HG02610 (cell line): Measurements from ENCODE around the gene RET.

Experiments
- ATAC-seq: cut with Tn5 transposase; IDR thresholded peaks from one replicate; pipeline ENCODE4 v1.9.1; 2021; ENCODE audit warnings: mild to moderate bottlenecking, moderate library complexity; ENCODE audit not compliant: unreplicated experiment

RET gene

GRCh38 chr10:43044448-43044921 is 32.4 kb upstream of the RET start:
- ATAC-seq, result no peak

DNA sequence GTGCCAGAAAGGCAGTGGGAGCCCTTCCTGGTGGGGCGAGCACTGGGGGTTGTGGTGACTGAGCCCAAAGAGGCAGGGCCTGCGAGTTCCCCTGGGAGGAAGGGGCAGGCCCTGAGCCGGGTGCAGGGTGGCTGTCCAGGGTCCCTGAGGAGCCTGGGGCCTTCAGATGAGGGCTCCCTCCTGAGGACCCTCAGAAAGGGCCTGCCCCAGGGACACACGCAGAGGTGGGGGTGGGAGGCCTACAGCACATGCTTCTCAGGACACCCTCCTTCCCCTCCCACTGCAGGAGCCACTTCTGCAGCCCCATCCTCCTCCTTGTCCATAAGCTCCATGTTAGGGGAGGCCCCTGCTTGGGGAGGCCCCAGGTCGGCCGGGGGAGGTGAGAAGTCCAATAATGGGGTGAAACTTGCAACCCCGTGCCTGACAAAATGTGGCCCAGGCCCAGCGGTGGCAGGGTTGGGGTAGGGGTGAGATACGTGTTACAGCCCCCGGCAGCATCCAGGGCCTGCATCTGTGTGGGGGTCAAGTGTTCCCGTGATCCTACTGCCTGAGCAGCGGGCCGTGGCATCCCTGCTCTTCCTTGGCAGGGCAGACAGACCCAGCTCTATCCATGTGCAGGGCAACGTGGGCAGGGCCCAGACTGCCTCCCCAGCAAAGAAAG is 31.8 kb upstream of the RET start:
- ATAC-seq, result no peak

DNA sequence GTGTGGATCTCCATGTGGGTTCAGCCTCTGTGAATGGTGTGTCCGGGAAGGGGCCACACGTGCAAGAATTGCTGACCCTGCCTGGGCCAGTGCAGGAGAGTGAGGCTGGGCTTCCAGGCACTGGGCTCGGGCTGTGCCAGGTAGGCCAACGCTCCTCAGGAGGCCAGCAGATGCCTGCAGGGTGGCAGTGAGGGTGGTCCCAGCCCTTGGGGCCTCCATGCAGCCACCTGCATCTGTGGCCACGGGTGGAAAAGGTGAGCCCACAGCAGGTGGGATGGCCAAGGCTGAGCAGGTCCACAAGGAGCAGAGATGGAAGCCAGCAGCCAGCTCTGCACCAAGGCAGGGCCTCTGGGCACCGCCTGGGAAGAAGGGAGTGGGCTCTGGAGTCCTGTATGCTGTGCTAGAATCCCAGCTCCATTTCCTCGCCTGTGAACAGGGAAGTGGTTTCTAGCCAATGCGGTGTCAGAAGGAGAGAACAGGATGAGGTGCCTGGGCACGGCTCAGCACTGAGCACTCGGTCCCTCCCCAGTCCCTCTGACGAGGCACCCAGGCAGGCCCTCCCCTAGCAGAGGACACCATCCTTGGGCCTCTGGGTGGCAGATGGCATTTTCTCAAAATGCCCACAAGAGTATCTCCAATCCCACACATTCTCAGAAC is 31.1 kb upstream of the RET start:
- ATAC-seq, result no peak

DNA sequence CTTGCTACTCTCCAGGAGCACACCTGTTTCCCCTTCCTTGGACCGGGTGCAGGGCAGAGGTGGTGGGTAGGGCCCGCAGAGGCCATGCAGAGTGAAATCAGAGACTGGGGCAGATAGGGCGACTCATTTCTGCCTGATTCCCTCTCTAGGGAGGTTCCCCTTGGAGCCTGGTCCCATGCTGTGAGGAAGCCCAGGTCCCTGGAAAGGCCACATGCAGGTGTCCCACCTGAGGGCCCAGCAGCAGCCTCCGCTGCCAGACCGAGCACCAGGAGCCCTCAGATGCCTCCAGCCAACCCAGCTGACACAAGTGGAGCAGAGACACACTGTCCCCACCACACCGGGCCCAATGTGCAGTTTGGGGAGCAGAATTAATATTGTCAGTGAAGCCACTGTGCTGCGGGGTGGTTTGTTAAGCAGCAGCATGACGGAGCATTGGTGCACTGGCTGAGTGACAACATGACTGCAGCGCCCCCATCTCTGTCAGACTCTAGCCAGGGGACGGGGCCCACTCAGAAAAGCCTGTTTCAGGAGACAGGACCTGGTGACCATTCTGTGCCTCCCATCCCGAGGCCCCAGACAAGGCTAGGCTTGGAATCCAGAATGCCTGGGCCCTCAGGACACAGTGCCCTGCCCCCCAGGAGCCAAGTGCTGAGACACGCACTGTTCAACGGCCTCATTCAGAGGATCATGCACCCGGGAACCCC is 30.4 kb upstream of the RET start:
- no peak for ATAC-seq

DNA sequence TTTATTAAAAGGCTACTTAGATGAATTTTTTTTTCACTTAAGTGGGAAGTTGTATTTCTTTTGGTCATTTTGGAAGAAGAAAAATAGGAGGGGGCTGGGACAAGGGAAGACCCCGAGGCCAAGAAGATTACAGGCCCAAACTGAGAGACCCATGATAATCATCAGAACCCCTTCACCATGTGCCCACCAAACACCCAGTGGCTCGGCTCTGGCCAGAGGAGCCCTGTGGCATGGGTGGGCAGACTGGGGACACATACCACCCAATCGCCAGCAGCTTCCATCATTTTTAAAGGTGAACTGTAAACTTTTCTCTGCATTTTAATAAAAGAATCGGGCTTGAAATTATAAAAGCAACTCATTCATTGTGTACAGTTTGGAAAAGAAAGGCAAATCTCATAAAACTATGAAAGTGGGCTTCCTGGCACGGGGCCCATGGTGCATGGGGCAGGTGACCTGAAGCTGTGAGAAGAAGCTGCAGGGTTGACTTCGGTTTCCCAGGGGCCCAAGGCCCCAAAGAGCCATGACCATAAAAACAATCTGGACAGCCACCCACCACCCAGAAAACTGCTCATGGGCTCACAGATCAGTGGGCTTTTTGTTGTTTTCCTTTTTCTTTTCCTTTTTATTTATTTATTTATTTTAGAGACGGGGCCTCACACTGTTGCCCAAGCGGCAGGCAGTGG is 29.4 kb upstream of the RET start:
- no peak for ATAC-seq

- ATAC-seq, result no peak
Observed at GRCh38 chr10:43048301-43049051, 28.4 kb upstream of the RET start.

DNA sequence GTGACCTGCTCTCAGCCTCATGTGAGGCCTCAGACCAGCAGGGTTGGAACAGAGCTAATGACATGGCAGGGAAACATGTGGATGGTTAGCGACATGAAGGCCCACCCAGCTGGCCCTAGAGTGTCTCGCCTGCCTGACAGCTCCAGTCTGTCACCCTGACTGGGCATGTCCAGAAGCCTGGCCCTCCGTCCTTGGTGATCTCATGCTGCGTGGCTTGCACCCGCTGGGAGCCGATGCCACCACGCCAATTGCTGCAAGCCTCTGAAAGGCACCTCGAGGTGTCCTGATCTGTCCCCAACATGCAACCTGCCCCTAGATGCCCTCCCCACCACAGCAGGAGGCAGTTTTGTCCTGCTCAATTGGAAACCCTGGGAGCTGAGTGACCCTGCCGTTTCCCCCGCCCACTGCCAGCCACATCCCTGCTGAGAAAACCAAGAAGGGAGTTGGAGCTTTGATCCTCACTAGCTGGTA is 27.8 kb upstream of the RET start:
- no peak for ATAC-seq

- ATAC-seq, result no peak
Observed at GRCh38 chr10:43050011-43050410, 26.9 kb upstream of the RET start.

- no peak for ATAC-seq
Observed at GRCh38 chr10:43053825-43054224, 23.0 kb upstream of the RET start.

DNA sequence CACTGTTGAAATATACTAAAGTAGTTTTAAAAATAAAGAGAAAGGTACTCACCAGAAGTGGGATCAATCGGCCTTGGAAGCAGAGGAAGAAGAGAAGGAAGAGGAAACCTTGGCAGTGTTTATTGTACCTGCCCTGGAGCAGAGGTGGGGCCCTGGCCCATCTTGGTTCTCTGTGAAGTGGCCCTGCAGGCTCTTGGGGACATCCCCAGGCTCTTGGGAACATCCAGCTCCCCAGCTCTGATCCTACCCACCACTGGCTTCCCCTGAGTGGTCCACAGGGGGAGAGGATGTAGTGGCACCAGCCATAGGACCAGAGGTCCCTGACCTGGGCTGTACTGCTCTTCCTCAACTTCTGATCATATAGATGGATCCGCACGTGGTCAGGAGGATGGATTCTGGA is 22.3 kb upstream of the RET start:
- no peak for ATAC-seq

DNA sequence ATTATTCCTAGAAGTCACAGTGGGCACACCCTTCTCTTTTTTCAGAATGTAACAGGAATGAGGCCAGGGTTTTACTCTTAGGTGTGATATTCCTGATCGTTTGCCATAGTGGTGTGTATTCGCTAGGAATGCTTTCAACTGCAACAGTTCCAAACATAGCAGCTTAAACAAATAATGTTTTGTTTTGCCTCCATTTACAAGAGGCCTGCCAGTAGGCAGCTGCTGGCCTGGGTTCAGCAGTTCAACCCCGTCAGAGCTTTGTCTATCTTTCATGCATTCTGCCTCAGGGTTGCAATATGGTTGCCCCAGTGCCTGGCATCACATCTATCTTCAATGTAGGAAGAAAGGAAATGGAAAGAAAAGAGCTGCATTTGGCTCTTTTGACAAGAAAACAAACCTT is 21.7 kb upstream of the RET start:
- ATAC-seq, result no peak

DNA sequence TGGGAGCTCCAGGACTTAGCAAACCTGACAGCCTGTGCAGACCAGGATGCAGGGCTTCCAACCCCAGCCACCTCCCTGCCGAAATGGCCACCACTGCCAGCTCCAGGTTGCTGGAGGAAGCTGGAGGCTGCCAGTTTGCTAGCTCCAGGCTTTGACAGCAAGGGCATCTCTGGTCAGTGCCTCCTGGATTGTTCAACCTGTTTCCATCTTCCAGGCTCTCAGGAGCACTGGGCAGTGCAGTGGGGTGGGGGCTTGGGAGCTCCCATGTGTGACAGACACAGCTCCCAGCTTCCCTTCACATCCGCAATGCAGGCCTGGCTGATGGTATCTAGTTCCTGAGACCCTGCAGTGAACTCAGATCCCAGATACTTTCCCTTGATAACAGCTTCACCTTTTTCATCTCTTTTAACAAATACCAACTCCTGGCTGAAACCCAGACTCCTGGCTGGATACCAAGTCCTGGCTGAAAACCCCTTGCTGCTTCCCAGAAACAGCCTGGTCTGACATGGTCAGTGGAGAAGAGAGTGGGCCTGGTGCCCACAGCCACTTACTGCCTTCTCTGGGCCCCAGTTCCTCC is 20.8 kb upstream of the RET start:
- no peak for ATAC-seq

GRCh38 chr10:43056568-43057011 is 20.3 kb upstream of the RET start:
- no peak for ATAC-seq

DNA sequence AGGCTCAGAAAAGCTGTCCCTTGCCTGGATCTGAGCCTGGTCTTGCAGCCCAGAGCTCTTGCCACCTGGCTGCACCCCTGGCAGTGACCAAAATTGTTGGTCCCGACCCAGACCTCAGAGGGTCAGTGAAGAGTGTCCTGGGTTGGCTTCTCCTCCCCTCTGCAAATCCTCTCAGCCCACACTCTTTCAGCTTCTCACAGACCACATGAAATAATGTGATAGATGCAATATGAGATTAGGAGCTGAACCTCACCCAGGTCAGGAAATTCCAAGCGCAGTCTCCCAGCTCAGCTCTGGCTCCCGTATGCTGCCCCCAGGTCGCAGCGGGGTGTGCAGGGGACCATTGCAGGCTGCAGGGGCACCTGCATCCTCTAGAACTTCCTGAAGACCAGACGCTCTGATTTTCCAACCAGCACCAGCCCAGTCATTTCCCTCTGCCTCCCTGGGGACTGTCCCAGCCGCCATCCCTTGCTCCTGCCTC is 19.6 kb upstream of the RET start:
- no peak for ATAC-seq

- ATAC-seq, result no peak
Observed at GRCh38 chr10:43057831-43058340, 19.0 kb upstream of the RET start.

DNA sequence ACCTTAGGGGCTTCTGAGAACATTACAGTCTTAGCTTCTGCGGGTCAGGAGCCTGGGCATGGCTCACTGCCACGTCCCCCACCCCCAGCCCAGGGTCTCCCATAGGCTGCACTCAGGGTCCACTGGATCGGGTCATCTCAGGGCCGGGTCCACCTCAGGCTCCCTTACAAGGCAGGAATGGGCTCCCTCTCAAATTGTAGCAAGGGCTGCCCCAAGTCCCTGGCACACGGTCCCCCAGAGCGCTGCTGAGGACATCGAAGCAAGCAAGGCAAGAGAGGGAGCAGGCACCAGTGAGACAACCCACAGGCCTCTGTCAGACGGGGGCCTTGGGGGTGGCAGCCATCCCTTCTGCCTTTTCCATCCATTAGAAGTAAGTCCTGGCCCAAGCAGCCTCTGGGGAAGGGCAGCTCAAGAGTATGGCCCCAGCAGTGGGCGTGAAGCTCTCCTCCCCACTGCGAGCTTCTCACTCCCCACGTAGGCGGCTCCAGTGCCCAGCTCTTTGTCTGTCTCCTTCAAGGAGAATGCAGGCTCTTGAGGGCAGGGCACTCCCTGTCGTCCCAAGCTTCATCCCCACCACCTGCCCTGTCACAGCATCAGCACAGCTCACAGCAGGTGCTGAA is 18.0 kb upstream of the RET start:
- no peak for ATAC-seq

- ATAC-seq, result no peak
Observed at GRCh38 chr10:43059336-43059720, 17.5 kb upstream of the RET start.

GRCh38 chr10:43059828-43060227 is 17.0 kb upstream of the RET start:
- ATAC-seq, result no peak

DNA sequence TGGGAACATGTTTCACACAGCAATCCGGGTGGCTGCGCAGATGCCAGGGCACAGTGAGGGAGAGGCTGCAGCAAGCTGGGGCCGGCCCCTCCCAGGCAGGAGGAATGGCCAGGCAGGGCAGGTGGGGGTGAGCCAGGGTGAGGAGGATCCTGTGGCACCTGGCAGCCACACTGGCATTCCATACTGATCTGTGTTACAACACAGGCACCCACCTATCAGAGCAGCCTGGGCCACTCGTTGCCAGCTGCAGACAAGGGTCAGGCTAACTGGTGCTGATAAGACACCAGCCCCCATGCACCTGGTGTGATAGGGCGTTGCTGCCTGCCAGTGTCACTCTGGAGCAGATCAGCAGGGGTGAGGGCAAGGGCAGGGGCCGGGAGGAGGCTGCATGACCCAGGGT is 16.6 kb upstream of the RET start:
- ATAC-seq, result no peak

DNA sequence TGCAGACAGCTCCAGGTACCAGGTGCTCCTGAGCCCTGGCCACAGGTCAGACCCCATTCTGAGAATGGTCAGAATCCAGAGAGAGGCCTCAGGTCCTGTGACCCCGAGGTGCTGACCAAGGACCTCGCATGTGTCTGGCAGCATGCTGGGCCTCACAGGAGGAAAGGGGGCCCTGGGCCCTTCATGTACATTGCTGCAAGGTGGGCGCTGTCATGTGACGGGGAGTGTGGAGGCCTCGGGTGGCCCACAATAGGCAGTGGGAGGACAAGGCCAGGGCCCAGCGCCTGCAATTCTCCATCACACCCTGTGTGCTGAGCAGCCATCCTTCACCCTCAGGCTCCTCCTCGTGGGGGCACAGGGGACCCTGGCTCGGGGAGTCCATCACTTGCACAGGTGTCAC is 15.5 kb upstream of the RET start:
- ATAC-seq, result no peak
